SJCRH30 (cell line): ENCODE measurements around the gene MCU. TPM values are rescaled to one million over a fixed set of nuclear protein-coding genes. Genes with fewer than 3 reads are reported as not detected.
"Not testable (repeated sequence)": the region's sequence is repeated elsewhere in the genome, so short reads cannot be mapped to it uniquely, and the experiment has no call there.

Source experiments
- DNase-seq, 2 experiments: peaks; one replicate each; pipeline ENCODE4 v3.0.0-alpha.2; 2015 to 2020
- H3K27ac ChIP-seq: fragments of 250-450 bp; sonication (Bioruptor Pico); 2 replicates; pipeline ENCODE4 v1.5.1; 2020; ENCODE audit warnings: mild to moderate bottlenecking, moderate library complexity
- H3K27me3 ChIP-seq: fragments of 250-450 bp; sonication (Bioruptor Pico); 2 replicates; pipeline ENCODE4 v1.5.1; 2020; ENCODE audit warnings: mild to moderate bottlenecking, moderate library complexity
- H3K36me3 ChIP-seq: fragments of 250-450 bp; sonication (Bioruptor Pico); 2 replicates; pipeline ENCODE4 v1.5.1; 2020; ENCODE audit warnings: mild to moderate bottlenecking, moderate library complexity
- H3K4me1 ChIP-seq: fragments of 250-450 bp; sonication (Bioruptor Pico); 2 replicates; pipeline ENCODE4 v1.5.1; 2020; ENCODE audit warnings: mild to moderate bottlenecking, moderate library complexity
- H3K4me3 ChIP-seq: fragments of 250-450 bp; sonication (Bioruptor Pico); 2 replicates; pipeline ENCODE4 v1.5.1; 2020; ENCODE audit warnings: mild to moderate bottlenecking, moderate library complexity
- H3K9me3 ChIP-seq: fragments of 250-450 bp; sonication (Bioruptor Pico); replicated peaks from 2 replicates; pipeline ENCODE4 v1.5.1; 2020; ENCODE audit warnings: mild to moderate bottlenecking, moderate library complexity
- total RNA-seq: library from RNA; depleted of rRNA; stranded (reverse); fragments of >200 nt; shearing (Covaris generic); gene quantifications from 2 replicates; pipeline ENCODE4 v1.2.3, GENCODE V29; 2014

MCU gene
- total RNA-seq, 1 experiment from 2014 or later, result 53.7 TPM

DNA sequence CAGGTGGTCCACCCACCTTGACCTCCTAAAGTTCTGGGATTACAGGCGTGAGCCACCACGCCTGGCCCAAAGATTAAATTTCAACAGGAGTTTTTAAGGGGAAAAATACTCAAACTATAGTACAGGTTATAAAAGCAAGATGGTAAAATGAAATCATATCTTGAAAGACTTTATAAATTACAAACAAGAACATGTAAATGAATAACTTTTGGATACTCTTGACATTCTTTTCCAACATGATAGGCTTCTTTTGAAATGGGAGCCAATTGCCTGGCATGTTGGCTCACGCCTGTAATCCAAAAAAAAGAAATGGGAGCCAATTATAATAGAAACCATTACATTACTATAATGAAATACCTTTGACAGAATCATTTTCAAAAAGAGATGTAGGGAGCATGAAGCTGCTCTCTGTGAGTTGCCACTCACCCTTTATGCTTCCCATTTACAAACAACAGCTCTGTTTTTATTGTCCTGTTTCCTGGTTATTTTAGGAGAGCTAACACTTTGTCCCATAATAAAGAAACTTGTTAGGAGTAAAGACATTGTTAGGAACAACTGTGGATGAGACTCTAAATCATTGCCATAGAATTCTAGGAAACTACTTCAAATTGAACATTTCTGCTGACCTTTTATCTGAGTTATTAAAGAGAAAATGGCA, 24.6 kb upstream of the MCU start:
- no peak for DNase-seq
- Histone ChIP-seq H3K27ac (no peak overlapping the region), H3K4me3 (no peak overlapping the region), H3K4me1 (no peaks in the 10 kb centered on the region), H3K9me3 (no peaks in the 10 kb centered on the region), H3K27me3 (no peaks in the 10 kb centered on the region), H3K36me3 (no peaks in the 10 kb centered on the region)

DNA sequence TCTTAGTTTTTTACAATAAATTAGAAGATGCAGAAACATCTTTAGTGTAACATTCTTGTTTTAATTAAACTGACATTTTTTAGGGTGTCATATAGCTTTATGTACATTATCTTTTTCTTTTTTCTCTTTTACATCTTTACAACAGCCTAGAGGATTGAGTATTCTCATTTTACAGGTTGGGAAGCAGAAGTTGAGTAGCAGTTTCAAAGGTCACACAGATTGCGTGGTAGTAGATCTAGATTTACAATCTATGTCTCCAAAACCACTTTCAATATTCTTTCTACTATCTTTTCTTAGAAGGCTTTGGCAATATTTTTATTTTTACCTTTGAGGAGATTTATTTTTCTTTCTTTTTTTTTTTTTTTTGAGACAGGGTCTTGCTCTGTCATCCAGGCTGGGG, 18.7 kb upstream of the MCU start:
- H3K27ac ChIP-seq, result no peak overlapping the region
- no peak for DNase-seq
- H3K9me3 ChIP-seq, result peaks cover 6% of the 10 kb centered on the region
- peaks cover 6% of the 10 kb centered on the region; the same call in 1 of the 2 replicates for H3K4me1 ChIP-seq
- H3K4me3 ChIP-seq, result no peak overlapping the region
- H3K27me3 ChIP-seq, result no peaks in the 10 kb centered on the region
- no peaks in the 10 kb centered on the region for H3K36me3 ChIP-seq

DNA sequence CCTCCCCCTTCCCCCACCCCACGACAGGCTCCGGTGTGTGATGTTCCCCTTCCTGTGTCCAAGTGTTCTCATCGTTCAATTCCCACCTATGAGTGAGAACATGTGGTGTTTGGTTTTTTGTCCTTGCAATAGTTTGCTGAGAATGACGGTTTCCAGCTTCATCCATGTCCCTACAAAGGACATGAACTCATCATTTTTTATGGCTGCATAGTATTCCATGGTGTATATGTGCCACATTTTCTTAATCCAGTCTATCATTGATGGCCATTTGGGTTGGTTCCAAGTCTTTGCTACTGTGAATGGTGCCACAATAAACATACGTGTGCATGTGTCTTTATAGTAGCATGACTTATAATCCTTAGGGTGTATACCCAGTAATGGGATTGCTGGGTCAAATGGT, 17.8 kb upstream of the MCU start:
- not testable (repeated sequence) for H3K9me3 ChIP-seq, H3K4me3 ChIP-seq, DNase-seq, H3K36me3 ChIP-seq, H3K27me3 ChIP-seq, H3K4me1 ChIP-seq, H3K27ac ChIP-seq

DNA sequence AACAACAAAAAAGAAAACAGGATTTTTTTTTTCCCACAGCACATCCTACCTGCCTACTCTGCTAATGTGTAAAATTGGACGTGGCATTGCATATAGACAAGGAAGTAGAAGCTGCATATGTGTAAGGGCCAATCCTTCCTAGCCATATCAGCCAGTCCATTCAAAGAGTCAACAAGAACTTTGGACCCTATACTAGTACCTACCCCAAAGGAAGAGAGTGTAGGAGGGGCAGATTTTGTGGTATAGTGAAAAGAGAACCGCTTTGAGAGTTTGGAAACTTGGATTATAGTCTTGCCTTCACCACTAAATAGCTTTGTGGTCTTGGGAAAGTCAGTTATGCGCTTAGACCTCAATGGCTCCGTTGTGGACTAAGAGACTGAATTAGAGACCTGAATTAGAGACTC, 12.1 kb upstream of the MCU start:
- H3K9me3 ChIP-seq, result no peaks in the 10 kb centered on the region
- H3K27ac ChIP-seq, result no peak overlapping the region
- no peak for DNase-seq
- H3K27me3 ChIP-seq, result no peaks in the 10 kb centered on the region
- peaks cover 24% of the 10 kb centered on the region for H3K4me1 ChIP-seq
- H3K36me3 ChIP-seq, result no peaks in the 10 kb centered on the region
- H3K4me3 ChIP-seq, result no peak overlapping the region

DNA sequence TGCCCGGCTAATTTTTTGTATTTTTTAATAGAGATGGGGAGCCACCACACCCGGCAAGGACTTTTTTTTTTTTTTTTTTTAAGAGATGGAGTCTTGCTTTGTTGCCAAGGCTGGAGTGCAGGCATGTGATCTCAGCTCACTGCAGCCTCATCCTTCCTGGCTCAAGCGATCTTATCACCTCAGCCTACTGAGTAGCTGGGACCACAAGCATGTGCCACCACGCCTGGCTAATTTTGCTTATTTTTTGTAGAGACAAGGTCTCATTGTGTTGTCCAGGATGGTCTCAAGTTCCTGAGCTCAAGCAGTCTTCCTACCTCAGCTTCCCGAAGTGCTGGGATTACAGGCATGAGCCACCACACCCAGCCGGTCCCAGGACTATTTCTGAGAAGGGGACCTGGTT, 9.3 kb upstream of the MCU start:
- no peaks in the 10 kb centered on the region for H3K27me3 ChIP-seq
- 0 out of 2 replicates have a peak overlapping the region, but pooled peaks have one; percentile 4 for H3K4me3 ChIP-seq
- peak; percentile 86 to 91 for DNase-seq
- H3K27ac ChIP-seq, result peak overlapping the region; percentile 24
- no peaks in the 10 kb centered on the region for H3K36me3 ChIP-seq
- H3K4me1 ChIP-seq, result peaks cover 38% of the 10 kb centered on the region
- no peaks in the 10 kb centered on the region for H3K9me3 ChIP-seq

DNA sequence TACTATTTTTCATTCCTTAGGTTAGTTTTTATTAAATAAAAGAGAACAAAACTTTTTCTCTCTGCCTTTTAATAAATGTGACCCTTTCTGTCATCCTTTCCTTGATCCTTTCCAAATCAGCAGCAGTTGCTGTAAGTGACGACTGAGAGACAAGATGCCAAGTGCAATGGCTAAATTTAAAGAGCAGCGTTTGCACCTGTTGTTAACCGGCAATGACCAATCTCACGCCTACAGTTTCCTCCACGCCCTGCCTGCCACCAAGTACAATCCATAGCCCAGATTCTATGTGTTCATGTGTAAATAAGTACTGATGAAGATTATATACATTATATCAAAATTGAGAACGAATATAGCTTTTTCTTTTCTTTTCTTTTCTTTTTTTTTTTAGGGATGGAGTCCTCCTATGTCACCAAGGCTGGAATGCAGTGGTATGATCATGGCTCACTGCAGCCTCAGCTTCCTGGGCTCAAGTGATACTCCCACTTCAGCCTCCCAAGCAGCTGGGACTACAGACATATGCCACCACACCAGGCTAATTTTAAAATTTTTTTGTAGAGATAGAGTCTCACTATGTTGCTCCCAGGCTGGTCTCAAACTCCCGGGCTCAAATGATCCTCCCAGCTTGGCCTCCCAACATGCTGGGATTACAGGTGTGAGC, 6.5 kb upstream of the MCU start:
- Histone ChIP-seq H3K27me3 (no peaks in the 10 kb centered on the region), H3K4me1 (peaks cover 53% of the 10 kb centered on the region), H3K27ac (peak overlapping the region; percentile 21), H3K36me3 (no peaks in the 10 kb centered on the region), H3K4me3 (no peak overlapping the region), H3K9me3 (no peaks in the 10 kb centered on the region)
- DNase-seq, result peak; percentile 49 to 78

DNA sequence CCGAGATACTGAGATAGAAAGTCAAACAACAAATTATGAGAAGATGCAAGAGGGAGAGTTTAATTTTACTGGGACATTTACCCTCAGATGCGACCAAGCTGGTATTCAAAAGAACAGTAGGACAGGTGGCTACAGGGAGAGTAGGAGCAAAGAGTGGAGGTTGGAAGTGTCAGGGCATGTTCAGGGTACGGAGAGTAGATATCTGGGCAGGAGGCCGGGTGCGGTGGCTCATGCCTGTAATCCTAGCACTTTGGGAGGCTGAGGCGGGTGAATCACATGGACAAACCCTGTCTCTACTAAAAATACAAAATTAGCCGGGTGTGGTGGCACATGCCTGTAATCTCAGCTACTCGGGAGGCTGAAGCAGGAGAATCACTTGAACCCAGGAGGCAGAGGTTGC, 5.5 kb upstream of the MCU start:
- H3K9me3 ChIP-seq, DNase-seq, H3K27me3 ChIP-seq, H3K27ac ChIP-seq, H3K36me3 ChIP-seq, H3K4me3 ChIP-seq: not testable (repeated sequence)
- H3K4me1 ChIP-seq, result peaks cover 61% of the 10 kb centered on the region

DNA sequence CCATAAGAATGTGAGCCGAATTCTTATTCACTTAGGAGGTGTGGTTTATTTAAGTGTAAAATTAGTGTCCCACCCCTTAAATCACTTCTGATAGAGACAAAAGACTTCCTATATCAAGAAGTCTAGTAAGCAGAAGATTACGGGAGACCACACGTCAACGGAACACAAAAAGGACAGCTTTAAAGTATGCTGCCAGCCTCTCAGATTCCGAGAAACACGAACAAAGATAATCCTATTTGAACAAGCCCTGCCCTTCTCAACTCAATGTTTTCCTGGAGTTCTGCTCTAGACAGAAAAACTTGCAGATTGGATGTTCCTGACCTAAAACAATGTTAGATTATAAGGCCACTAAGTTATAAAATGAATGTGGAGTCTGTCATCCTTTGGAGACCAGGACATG, 4.9 kb upstream of the MCU start:
- DNase-seq, result no peak
- Histone ChIP-seq H3K36me3 (no peaks in the 10 kb centered on the region), H3K4me1 (peaks cover 61% of the 10 kb centered on the region), H3K4me3 (no peak overlapping the region), H3K9me3 (no peaks in the 10 kb centered on the region), H3K27me3 (no peaks in the 10 kb centered on the region), H3K27ac (no peak overlapping the region)

DNA sequence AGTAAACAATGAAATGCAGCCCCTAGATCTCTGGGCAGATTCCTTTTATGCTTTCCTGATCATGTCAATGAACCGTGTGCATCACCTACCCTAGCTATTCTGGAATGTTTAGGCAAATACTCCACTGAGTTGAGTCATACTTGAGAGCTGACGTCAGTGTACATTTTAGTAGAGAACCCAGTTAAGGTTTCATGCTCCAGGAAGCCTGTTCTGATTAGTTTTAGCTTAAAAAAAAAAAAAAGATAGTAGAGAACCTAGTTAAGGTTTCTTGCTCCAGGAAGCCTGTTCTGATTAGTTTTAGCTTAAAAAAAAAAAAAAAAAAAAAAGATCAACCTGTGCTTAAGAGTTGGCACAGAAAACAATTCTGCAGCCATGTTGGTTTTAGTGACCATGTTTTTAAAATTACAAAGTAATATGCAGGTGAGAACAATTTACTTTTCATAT, 3.7 kb upstream of the MCU start:
- H3K4me1 ChIP-seq, result peaks cover 51% of the 10 kb centered on the region
- H3K27me3 ChIP-seq, result no peaks in the 10 kb centered on the region
- no peaks in the 10 kb centered on the region for H3K36me3 ChIP-seq
- H3K4me3 ChIP-seq, result no peak overlapping the region
- DNase-seq, result peak; percentile 40 to 69
- peak overlapping the region; percentile 46 for H3K27ac ChIP-seq
- no peaks in the 10 kb centered on the region for H3K9me3 ChIP-seq

DNA sequence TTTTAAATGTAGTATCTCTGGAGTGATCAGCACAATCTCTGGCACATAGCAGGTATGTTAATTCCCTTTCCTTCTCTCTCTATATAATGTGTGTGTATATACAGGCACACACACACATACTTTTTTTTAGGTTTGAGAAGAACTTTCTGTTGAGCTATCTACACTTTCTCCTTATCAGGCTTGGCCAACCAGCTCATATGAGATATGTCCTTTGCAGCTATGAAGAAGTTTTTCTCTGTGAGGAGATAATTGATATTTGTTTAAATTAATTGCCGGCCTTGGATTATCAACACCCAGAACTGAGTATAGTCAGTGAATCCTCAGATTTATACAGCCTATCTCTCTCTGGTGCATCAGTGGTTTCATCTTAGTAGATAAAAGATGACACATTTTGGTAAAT, 2.3 kb upstream of the MCU start:
- Histone ChIP-seq H3K9me3 (no peaks in the 10 kb centered on the region), H3K4me3 (no peak overlapping the region), H3K27ac (peak overlapping the region; percentile 60), H3K27me3 (no peaks in the 10 kb centered on the region), H3K4me1 (peaks cover 54% of the 10 kb centered on the region), H3K36me3 (no peaks in the 10 kb centered on the region)
- no peak for DNase-seq

DNA sequence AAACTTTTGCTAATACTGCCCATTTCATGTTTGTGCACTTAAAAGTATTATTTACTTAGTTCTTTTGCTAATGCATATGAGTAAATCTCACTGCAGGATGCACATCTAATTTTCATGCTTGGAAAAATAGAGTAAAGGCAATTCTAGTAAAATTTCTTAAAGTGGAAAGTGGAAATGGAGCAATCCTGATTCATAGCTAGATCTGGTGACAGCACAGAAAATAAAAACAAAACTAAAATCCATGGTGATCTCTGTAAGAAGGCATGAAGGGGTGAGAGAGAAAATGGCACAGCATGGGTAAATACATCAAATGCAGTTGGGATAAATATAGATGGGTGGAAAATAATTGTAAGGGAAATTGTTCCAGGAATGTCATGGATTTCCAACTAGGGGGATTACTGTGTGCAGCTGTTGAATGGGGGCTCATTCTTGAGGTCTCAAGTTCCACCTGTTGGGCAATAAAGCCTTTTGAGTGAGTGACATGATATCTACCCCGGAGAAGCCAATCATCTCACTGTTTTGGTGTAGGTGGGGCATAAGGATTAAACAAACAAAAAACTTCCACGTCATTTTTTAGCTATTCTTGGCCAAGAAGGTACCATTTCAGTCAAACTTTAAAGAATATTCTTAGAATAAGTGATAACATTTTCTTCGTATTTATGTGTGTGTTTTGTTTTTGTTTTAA, 1.7 kb upstream of the MCU start:
- DNase-seq, result peak; percentile 89 to 97
- H3K27me3 ChIP-seq, result no peaks in the 10 kb centered on the region
- H3K4me3 ChIP-seq, result no peak overlapping the region
- no peaks in the 10 kb centered on the region for H3K9me3 ChIP-seq
- H3K36me3 ChIP-seq, result no peaks in the 10 kb centered on the region
- H3K27ac ChIP-seq, result peak overlapping the region; percentile 60
- peaks cover 50% of the 10 kb centered on the region for H3K4me1 ChIP-seq

DNA sequence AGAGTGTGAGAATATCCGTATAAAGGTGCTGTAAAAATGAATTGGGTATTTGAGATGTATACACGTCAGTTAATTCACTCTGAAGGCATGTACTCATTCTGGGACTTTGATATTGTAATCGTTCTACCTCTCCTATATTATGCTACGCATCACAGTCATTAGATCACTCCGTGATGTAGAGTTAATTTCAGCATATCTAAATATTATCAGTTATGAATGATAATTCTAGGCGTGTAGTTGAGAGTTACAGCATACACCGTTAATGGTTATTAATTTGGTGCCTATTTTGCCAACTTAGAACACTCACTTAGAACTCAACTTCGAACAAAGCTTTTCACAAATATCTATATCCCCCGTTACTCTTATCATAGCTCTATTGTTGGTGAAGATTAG, 477 bp upstream of the MCU start:
- Histone ChIP-seq H3K36me3 (no peaks in the 10 kb centered on the region), H3K4me1 (peaks cover 41% of the 10 kb centered on the region), H3K27ac (peak overlapping the region; percentile 59; the same call in 1 of the 2 replicates), H3K27me3 (no peaks in the 10 kb centered on the region), H3K4me3 (peak overlapping the region; percentile 88), H3K9me3 (no peaks in the 10 kb centered on the region)
- DNase-seq, result no peak

DNA sequence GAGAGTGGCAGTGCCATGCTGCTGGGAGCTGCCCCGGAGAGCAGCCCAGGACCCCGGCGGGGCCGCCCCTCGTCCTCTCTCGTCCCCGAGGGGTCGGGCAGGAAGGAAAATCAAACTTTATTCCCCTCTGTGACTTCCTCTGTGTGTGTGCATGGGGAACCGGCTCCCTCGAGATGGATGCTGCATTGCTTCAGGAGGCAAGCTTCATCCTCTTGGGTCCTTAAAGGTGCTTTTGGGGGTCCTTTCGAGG, 726 bp downstream of the MCU start:
- Histone ChIP-seq H3K36me3 (no peaks in the 10 kb centered on the region), H3K27me3 (no peaks in the 10 kb centered on the region), H3K9me3 (no peaks in the 10 kb centered on the region), H3K4me1 (peaks cover 38% of the 10 kb centered on the region), H3K27ac (peak overlapping the region; percentile 59), H3K4me3 (peak overlapping the region; percentile 88)
- DNase-seq, result peak in 1 of 2 experiments; percentile 47

DNA sequence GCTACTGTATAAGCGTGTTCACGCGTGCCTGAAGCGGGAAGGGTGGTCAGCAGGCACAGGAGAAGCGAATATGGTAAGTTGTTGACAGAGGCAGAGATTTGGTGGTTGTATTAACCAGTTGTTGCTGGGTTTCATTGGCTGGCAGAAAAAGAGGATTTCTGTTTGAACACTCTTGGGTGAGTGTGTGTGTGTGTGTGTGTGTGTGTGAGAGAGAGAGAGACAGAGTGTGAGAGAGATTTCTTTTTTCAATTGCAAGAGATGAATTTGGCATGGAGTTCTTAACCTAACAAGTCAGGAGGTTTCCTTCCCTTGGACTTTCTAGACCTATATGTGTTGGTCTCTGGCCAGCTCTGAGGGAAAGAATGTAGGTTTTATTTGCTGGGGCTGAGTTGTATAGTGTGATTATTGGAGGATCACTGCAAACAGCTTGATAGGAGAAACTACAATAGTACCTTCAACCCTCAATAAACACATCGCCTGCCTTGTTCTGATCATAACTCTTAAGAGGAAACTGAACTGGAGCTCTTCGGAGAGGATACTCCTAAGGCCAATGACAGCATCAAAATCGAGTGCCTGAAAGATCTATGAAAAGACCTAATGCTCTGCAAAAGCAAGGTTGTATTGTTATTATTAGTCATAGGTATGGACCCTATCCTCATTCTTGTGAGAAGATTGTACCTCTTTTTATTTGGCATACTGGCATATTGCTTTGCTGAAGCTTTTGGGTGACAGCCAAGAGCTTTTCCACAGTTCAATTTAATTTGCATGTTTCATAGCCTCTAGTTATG, 1.2 kb downstream of the MCU start:
- peak in 1 of 2 experiments; percentile 32 for DNase-seq
- Histone ChIP-seq H3K4me1 (peaks cover 33% of the 10 kb centered on the region), H3K36me3 (no peaks in the 10 kb centered on the region), H3K9me3 (no peaks in the 10 kb centered on the region), H3K4me3 (peak overlapping the region; percentile 88), H3K27ac (peak overlapping the region; percentile 59), H3K27me3 (no peaks in the 10 kb centered on the region)
